ENCODE measurements around the gene ITGA2B.
"Not testable (repeated sequence)": the region's sequence is repeated elsewhere in the genome, so short reads cannot be mapped to it uniquely, and the experiment has no call there.

GRCh38 chr17:44340553-44340952 is 48.9 kb downstream of the ITGA2B start:
- TF ChIP-seq JUND (IDR thresholded peaks at IDR 0.05); CTCF (IDR thresholded peaks at IDR 0.05; ENCODE audit: low read depth, low read length, missing input control); YY1 (IDR thresholded peaks at IDR 0.05); REST (IDR thresholded peaks at IDR 0.05); FOXA1 (IDR thresholded peaks at IDR 0.05); RAD21 (IDR thresholded peaks at IDR 0.05); GABPA (IDR thresholded peaks at IDR 0.05 in 1 of 2, conservative IDR thresholded peaks at IDR 0.05 in 1 of 2); SP1 (IDR thresholded peaks at IDR 0.05); TAF1 (conservative IDR thresholded peaks at IDR 0.05); HNF4G (IDR thresholded peaks at IDR 0.05); ATF3 (IDR thresholded peaks at IDR 0.05); EGR1 (IDR thresholded peaks at IDR 0.05; ENCODE audit: low read depth in 2 of 2): not testable (repeated sequence)
- TF ChIP-seq, protein P1, sequence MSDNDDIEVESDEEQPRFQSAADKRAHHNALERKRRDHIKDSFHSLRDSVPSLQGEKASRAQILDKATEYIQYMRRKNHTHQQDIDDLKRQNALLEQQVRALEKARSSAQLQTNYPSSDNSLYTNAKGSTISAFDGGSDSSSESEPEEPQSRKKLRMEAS (IDR thresholded peaks at IDR 0.05), result not testable (repeated sequence)
